ENCODE results near the gene NHEJ1. TPM values are rescaled to one million over a fixed set of nuclear protein-coding genes. Genes with fewer than 3 reads are reported as not detected.
A peak's percentile ranks its signal among the peaks of the same experiment; 100 is the strongest.

Gene NHEJ1
- polyA plus RNA-seq, 4 donors, result 17.5 to 20.3 (median 19.8) TPM

- DNase-seq (ENCODE audit: low read depth in 4 of 4, low spot score in 2 of 4), result no peak
Observed at GRCh38 chr2:219168932-219169331, 8.3 kb upstream of the NHEJ1 start.

DNA sequence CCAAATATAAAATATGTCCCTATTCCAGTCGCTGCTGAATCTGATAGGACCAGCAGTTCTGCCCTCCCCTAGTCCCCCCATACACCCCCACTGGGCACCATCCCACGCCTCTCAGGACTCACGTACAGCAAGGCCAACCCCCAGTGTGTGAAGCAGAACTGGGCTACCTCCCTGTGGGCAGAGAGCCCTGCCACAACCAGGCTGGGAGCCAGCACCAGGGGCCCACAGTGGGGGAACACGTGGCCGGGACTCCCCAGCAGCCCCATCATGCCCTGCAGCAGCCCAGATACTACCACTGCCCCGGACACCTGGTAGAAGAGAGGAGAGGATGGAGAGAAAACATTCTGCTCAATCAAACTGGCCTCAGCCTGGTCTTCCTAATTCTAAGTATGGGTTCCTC lies 7.9 kb upstream of the NHEJ1 start:
- DNase-seq (ENCODE audit: low read depth in 4 of 4, low spot score in 2 of 4), result no peak

DNA sequence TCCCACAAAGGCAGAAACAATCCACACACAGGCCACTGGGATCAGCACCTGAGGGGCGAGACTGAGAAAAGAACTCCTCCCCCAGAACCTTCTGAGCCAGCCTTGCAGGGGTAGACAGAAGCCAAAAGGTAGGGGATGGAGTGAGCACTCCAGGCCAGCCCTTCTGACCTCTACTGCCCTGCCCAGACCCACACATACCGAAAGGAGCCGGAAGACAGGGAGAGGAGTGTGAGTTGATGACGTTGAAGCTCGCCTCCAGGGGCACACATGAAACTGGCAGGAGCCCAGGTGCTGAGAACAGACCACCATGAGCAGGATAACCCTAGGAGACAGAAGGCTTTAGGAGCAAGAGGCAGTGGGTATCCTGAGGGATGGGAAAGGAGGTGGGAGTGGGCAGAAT lies 7.4 kb upstream of the NHEJ1 start:
- no peak for DNase-seq (ENCODE audit: low read depth in 4 of 4, low spot score in 2 of 4)

DNA sequence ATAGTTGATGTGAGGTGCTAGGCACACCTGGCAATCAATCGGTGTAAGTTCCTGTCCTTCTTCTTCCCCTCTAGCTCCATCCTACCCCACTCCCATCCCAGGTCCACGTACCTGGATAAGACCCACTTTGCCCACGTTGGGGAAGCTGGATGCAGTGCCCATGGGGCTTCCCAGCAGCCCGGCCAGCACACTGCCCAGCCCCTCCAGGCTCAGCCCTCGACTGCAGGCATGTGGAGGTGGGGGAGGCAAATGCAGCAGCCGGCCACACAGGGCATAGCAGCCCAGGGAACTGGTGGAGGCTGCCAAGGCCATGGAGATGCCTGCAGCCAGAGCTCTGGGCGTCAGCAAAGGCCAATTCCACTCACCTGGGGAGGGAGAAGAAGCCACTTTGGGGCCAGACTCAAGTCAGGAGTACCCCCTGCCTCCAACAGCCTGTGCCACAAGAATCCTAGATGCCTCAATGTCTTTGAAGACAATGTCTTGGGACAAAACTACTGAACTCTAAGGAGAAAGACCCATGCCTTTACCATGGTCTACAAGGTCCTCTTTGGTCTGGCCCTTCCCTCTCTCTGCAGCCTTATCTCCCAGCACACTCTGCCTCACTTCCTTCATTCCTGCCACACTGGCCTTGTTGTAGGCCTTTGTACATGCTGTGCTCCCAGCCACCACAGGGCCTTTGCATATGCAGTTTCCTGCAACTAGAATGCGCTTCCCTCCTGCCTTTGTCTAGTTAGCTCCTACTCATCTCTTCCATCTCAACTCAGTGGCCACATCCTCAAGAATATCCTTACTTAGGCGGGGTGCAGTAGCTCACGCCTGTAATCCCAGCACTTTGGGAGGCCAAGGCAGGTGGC lies 4.7 kb upstream of the NHEJ1 start:
- DNase-seq (ENCODE audit: low read depth in 4 of 4, low spot score in 2 of 4), result no peak

DNA sequence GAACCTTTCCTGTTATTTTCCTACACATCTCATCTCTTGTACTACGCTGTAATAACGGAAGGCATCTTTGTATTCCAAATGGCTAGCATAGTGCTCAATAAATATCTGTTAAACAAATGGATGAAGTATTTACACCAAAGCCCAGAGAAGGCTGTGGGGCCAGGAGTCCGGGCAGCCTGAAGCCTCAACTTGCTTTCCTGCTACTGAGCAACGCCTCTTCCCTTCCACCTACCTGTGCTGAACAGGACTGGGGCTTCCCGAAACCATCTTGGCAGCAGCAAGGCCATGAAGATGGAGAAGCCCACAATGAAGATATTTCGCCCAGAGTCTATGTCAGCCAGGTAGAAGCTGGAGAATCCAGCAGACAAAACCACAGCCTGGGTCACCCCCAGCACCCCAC lies 2.5 kb upstream of the NHEJ1 start:
- DNase-seq (ENCODE audit: low read depth in 4 of 4, low spot score in 2 of 4), result no peak

DNA sequence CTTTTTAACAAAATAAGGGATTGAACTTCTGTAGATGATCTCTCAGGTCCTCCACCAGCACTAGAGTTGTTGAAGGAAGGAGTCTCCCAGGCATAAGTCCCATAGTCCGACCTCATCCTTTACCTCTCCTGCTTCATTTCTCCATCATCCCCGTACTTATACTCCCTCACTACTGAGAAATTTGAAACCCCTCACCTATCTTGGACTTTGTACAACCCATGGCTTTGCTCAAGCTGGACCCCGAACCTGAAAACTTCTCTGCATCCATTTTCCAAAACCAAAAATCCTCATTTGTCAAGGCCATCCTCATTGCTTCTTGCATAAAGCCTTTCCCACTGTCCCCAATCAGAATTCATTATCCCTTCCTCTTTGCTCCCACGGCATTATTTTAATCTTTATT lies 482 bp upstream of the NHEJ1 start:
- no peak for DNase-seq (ENCODE audit: low read depth in 4 of 4, low spot score in 2 of 4)

DNA sequence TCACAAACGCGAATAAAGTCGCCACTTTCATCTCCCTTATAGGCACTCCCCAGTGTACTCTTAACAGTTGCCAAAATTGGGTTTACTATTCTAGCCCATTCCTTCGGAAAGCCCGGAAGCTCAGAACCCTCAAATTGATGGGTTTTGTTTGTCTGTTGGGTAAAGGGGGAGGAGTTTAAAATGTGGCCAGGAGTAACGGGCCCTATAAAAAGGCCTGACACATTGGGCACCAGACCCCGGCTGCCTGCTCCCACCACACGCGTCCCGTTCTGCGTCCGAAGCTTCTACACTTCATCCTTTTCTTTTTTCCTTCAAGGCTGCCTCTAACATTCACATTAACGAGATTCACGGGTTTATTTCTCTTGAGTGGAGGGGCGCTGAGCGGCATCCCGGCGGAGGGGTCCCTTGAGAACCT lies 837 bp downstream of the NHEJ1 start:
- no peak for DNase-seq (ENCODE audit: low read depth in 4 of 4, low spot score in 2 of 4)

DNA sequence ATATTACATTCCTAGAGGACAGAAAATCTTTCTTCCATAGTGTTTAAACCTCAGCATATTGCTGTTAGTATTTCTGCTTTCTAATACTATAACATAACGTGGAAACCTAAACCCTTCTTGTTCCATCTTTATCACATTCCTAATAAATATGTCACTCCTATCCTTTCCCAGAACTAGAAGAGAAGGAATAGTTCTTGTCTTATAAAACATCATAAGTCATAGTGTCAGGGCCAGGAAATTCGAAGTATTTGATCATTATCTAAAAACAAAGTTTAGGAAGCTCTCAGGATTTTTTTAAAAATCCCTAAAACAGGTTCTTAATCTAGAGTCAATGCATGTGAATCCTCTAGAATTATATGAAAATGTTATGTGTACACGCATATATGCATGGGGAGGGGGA lies 2.0 kb downstream of the NHEJ1 start:
- no peak for DNase-seq (ENCODE audit: low read depth in 4 of 4, low spot score in 2 of 4)

- DNase-seq (ENCODE audit: low read depth in 4 of 4, low spot score in 2 of 4), result no peak
Observed at GRCh38 chr2:219158025-219158424, 2.6 kb downstream of the NHEJ1 start.

GRCh38 chr2:219157396-219157795 lies 3.2 kb downstream of the NHEJ1 start:
- DNase-seq (ENCODE audit: low read depth in 4 of 4, low spot score in 2 of 4), result no peak

DNA sequence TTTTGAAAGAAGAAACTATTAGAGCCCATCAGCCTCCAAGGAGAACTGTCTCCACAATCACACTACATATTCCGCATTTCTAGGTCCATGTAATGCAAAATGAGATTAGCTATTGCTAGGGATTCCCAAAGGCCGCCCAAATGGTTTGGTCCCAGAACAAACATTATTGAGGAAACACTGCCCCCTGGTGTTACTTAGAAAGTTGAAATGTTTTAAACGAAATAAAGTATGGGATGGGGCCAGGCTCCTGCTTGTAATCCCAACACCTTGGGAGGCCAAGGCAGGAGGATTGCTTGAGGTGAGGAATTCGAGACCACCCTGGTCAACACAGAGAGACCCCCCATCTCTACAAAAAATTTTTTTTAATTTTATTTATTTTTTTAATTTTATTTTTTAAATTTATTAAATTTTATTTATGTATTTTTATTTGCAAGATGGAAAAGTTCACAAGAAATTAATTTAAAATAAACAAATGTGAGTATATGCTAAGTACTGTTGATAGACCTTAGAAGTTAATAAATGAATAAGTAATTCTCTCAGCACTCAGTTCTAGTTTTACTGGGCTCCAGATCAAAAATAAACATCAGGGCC lies 5.5 kb downstream of the NHEJ1 start:
- DNase-seq (ENCODE audit: low read depth in 4 of 4, low spot score in 2 of 4), result peak in 2 of 4 donors; percentile 34 to 73

GRCh38 chr2:219149667-219150066 lies 10.9 kb downstream of the NHEJ1 start:
- DNase-seq (ENCODE audit: low read depth in 4 of 4, low spot score in 2 of 4), result no peak

GRCh38 chr2:219142329-219142728 lies 18.3 kb downstream of the NHEJ1 start:
- no peak for DNase-seq (ENCODE audit: low read depth in 4 of 4, low spot score in 2 of 4)

- DNase-seq (ENCODE audit: low read depth in 4 of 4, low spot score in 2 of 4), result no peak
Observed at GRCh38 chr2:219140722-219141121, 19.9 kb downstream of the NHEJ1 start.

DNA sequence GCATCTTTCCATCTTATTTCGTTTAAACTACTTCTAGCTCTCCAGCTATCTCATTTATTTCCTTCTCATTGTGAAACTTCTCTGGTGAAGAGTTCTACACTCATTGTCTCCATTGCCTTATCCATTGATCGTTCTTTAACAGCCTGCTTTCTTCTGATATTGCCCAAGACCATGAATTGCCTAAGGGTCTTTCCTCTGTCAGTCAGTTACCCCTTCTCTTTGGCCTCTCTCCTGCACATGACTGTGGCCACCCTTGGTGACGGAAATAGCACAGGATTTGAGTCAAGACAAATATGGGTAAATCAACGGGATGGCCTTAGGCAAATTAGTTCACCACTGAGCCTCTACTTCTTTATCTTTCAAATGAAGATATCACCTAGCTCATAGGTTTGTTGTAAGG lies 26.6 kb downstream of the NHEJ1 start:
- DNase-seq (ENCODE audit: low read depth in 4 of 4, low spot score in 2 of 4), result no peak

DNA sequence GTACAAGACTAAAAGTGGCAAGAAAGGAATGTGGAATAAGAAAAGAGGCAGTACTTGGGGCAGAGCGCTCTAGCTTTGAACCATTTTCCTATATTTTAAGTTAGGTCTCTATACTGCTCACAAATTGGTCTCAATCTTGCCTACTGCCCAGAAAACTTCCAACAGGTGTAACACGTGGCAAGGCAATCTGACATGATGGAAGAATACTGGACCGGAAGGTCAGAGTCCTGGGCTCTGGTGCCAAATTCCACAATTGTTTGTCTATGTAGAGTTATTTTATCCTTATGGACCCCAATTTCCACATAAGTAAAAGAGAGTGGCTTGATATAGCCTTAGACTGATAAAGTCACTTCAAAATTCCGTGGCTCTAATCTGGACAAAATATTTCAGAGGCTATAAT lies 28.9 kb downstream of the NHEJ1 start:
- DNase-seq (ENCODE audit: low read depth in 4 of 4, low spot score in 2 of 4), result no peak

DNA sequence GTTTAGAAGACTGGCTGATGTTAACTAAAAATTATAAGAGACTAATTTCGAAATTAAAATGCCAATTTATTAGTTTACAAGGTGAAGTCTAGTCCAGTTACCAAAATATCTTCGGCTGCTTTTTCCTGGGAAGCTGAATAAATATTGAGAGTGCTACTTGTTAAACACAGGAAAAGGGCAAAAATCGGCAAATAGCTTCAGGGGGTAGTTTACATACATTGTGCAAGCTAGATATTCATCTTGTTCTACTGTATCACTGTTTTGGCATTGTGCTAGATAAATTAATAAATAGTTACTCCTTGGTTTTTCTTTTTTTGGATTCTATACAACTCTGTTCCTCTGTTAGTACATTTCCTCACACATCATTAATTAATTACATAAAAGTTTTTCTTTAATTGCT lies 29.3 kb downstream of the NHEJ1 start:
- DNase-seq (ENCODE audit: low read depth in 4 of 4, low spot score in 2 of 4), result no peak

DNA sequence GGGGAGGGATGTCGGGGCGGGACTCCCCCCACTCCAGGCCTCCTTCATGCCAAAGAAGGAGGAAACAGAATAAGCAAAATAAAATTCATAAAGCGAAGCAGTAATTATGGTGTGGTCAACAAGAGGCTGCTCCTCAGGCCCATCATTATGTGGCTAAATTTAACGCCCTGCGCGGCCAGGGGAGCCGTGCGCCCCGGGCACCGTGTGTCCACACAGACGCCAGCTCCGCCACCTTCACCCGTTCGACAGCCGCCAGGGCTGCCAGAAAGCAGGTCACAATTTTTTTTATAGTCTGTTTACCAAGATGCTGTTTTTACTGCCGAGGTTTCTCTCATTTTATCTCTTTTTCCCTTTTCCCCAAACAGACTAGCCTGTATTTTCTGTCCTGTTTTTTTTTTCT lies 31.0 kb downstream of the NHEJ1 start:
- no peak for DNase-seq (ENCODE audit: low read depth in 4 of 4, low spot score in 2 of 4)

GRCh38 chr2:219128396-219128795 lies 32.2 kb downstream of the NHEJ1 start:
- no peak for DNase-seq (ENCODE audit: low read depth in 4 of 4, low spot score in 2 of 4)

DNA sequence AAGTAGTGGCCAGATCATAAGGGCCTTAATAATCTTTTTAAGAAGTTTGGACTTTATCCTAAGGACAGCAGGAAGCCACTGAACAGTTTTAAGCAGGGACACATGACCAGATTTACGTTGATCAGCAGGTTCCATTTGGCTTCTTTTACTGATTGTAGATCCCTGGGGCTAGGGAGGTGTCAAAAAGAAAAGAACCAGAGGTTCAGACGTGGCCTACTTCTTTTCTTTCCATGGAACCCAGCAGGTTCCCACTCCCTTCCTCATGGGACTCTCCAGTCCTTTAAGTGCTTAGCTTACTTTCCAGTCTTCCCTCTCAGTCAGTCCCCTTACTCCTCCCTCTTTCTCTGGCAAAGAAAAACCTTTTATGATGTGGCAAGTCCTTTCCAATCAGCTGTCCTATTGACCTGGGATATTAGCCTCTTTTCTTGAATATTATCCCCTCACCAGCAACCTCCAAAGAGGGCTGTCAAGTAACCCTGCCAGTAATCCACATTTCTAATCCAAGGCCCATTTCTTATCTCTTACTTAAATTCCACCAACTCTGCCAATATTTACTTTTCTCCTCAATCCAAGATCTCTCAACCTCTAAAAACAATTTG lies 33.5 kb downstream of the NHEJ1 start:
- DNase-seq (ENCODE audit: low read depth in 4 of 4, low spot score in 2 of 4), result no peak

GRCh38 chr2:219126555-219126954 lies 34.1 kb downstream of the NHEJ1 start:
- DNase-seq (ENCODE audit: low read depth in 4 of 4, low spot score in 2 of 4), result no peak

GRCh38 chr2:219125886-219126270 lies 34.7 kb downstream of the NHEJ1 start:
- no peak for DNase-seq (ENCODE audit: low read depth in 4 of 4, low spot score in 2 of 4)

Measured in left renal cortex interstitium (tissue), 4 donors.